CD4-positive, alpha-beta T cell treated with Interleukin-10 for 1 hour (primary cell): ENCODE measurements around the gene OGFRL1.
"Not testable (repeated sequence)": the region's sequence is repeated elsewhere in the genome, so short reads cannot be mapped to it uniquely, and the experiment has no call there.

Experiments used
- DNase-seq: peaks from one replicate; pipeline ENCODE4 v3.0.0-alpha.2; 2020

OGFRL1 gene

DNA sequence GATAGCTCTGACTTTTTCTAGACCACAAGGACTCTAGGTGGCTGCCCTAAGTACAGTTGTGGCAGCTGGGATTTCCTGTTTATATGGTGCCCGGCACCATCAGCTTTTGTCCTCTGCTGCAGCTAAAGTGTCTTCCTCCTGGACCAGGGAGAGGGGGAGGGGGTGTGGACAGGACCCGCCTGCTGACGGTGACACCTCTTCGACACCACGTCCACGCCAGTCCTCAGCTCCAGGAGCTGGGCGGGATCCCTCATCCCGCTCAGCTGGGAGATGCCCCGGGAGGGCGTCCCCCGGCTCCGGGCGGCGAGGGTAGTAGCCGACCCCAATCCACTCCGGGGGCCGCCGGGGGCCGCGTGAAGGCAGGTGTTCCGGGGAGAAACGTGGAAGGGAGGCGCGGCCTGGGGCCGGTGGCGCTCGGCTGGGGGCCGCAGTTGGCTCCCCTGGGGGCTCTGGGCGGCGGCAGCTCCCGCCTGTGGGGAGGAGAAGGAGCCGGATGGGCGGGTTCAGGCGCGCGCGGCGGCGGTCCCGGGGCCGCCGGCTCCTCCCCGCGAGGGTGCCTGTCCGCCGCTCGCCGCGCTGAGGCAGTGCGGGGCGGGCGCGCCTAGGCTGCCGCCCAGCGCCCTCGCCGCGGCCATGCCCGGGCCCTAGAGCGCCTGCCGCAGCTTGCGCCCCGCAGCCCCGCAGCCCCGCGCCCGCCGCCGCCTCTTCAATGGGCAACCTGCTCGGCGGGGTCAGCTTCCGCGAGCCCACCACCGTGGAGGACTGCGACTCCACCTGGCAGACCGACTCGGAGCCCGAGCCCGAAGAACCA lies at the start of gene OGFRL1:
TSS of gene OGFRL1 (plus strand) at position 584 of the 811 bp plus-strand sequence. CDS start at position 710, 126 bp downstream.
- DNase-seq, result peak; percentile 75

DNA sequence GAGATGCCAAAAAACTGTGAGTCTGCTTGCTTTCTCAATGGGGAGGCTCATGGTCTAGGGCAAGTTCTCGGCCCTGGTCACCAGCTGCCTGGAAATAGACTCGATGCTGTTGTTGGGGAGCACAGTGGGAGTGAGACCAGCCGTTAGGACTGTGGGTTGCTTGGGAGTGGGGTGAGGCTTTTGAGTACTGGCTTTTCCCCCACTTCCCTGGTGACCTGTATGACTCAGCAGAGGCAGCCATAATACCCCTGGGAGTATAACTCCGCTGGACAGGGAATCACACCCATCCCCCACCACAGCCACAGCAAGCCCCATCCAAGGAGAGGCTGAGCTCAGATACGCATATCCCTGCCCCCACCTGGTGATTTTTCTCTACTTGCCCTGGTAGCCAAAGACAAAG lies 48.9 kb upstream of the OGFRL1 start:
- no peak for DNase-seq

DNA sequence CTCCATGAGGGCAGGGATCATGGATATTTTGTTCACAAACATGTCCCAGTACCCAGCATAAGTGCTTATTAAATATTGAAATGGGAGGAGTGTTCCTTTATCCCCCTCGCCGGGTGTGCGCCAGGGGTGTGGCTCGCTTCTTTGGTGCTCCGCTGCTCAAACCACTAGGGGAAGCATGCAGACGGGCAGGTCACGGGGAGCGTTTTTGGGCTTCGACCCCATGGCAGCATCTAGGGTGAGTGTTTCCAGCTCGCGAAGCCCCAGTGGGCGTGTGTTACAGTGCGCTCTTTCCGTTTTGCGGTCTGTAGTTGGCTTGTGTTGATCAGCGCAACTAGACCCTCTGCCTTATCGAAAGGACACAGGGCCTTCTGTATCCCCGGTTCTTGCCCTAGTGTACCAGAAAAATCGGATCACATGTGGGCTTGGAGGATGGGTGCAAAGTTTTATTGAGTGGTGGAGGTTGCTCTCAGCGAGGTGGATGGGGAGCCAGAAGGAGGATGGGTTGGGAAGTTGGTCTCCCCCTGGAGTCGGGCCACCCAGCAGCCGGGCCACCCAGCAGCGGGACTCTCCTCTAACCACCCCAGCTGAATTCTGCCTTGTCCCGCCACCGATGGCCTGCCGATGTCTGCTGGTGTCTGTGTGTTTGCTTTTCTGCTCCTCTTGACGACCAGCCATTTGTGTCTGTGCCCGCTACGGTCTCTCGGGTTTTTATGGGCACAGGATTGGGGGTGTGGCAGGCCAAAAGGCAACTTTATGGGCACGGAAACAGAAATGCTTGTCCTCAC lies 43.2 kb upstream of the OGFRL1 start:
- DNase-seq, result no peak

DNA sequence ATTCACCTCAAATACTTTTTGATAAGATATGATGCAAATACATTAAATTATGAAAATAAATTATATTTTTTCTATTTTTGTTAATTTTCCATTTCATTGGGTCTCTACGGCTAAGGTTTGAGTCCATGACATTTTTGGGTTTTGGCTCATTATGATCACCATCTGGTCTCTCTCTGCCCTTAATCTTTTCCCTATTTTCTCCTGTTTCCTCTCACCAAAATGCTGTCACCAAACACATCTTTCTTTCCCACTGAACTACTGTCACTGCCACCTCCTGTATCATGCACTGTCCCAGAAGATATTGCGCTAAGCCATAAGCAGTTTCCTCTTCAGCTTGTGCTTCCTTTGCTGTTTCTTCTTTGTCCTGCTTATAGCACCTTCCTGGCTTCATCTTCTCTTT lies 42.0 kb upstream of the OGFRL1 start:
- DNase-seq, result no peak

DNA sequence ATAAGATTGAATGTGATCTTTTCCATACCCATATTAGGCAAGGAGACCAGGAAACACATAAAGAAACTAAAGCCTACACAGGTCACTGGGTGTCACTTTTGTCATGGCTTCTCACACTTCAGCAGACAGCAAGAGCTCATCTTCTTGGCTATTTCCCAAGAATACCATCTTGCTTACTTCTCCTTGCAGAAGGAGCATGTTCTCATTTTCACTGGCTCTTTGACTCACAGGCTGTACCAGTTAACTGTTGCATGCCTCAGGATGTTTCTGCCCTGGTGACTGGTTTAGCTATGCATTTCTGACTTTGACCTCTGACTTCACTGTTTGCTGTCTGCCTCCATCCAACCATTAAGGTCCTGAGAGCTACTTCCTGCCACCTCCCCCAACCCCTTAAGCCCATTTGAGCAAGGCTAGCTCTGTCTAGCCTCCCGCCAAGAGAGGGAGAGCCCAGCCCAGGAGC lies 40.3 kb upstream of the OGFRL1 start:
- DNase-seq, result peak; percentile 9

DNA sequence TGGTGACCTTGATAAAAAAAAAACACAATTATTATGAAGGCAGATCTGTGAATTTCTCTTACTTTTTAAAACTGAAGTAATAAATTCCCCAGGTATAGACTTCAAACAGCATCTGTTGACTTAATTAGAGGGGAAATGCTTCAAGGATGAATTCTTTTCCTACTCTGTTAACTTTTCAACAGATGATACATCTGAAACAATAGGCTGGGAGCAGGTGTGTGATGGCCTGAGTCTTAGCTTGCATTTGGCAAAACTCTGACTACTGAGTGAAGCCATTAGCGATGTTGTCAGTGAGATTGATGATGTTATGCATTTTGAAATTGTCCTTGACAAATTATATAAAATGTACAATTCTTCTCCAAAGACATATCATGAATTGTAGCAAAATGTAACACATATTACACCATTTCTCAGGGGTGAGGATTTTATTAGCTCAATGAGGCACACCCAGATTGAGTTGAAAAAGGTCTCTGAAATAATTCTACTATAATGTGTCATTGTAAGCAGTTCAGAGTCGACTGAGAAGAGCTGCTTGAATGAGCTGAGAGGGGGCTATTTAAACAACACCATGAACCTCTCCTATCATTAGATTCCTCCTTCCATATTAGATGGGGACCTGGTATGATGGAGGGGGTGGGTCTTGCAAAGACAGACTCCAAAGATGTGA lies 39.6 kb upstream of the OGFRL1 start:
- DNase-seq, result no peak

DNA sequence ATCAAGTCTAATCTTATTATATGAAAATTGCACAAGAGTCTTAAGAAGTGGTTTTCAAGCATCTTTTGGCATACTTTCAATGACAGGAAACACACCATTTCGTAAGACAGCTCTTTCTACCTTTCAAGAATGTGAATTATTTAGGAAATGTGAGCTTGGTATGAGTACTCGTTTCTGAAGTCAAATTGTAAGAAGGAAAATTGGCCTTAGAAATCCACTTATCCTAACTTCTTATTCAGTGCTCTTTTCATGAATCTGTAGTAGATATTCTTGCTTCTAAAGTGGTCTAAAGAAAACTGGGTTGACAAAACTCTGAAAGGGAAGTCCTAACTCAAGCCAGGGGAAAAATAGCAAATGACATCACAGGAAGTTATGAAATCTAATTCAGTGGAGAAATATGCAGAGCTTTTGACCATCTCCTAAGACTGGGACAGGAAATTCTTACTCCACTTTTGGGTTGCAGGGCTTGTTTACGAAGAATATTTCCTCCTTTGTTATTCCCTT lies 38.5 kb upstream of the OGFRL1 start:
- peak; percentile 6 for DNase-seq

DNA sequence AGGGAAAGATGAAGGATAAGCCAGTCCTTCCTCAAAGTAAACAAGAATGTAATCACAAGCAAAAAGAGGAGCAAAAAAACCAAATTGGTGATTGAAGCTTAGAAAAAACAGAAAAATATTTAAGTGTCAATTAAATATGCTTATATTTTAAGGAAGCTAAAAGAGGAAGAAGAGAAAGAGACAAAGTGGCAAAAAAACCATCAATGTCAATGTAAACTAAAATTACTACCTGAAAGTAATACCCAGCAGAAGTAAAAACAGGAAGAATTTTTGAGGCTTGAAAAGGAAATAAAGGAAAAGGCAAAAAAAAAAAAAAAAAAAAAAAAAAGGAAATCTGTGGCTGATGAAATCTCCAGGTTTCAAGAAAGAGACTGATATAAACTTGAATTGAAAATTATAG lies 36.2 kb upstream of the OGFRL1 start:
- DNase-seq, result no peak

DNA sequence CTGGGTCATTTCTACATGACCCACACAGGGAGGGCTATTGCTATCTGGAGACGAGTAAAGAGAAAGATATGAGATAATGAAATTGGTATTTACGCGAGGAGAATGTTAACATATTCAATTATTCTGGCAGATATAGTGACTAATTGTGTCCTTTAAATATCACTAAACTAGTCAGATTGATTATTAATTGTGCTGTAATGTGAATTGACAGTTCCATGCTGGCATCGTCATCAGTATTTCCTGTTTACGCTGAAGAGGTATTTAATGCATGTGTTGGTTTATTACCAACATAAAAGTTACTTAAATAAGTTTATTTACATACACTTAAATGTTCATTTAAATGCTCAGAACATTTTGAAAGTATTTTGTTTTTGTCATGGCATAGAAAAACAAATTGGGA lies 35.7 kb upstream of the OGFRL1 start:
- no peak for DNase-seq

DNA sequence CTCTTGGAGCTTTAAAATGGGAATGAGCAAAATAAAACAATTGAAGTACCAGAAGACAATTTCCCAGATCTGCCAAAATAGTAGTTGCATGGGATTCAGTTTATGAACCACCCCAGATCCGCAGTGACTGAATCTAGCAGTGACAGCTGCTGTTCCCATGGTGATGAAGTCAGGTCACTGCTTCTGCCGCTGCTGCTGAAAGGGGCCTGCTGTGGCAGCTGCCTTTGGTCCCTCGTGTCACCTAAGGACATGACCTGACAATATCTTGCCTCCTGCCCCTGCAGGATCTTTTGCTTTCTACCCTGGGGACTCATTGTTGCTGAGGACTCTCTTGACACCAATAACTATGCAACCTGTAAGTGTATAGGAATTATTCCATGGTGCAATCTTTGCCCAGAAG lies 34.3 kb upstream of the OGFRL1 start:
- no peak for DNase-seq

DNA sequence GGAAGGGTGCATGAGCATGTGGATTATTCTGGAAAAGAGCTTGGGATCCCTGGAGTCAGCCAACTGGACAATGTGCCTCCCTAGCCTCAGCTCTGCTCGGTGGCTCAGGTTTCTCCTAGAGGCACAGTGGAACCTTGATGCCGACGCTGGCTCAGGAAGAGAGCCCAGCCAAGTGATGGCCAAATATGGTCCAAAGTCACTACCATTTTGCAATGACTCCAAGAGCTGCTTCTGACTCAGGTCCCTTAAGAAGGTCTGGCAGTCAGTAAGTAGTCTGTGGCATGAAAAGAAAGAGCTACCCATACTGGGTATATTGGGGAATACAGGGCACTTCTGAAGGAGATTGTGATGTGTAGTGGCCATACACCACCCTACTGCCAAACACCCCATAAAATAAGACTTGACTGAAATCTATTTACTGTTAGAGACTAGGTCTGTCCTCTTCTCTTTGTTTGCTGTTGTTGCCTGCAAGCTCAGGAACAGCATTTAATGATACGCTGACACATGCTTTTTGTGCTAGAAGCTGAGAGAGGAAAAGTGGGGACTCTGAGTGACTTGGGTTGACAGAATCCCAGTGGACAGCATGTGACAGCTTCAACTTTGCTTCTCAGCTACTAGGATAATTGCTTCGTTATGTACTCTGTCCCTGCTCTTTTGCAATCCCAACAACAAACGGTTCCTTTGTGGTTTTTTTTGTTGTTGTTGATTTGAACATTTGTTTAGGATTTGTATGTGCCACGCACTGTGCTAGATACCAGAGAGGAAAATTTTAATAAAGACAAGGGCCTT lies 30.3 kb upstream of the OGFRL1 start:
- DNase-seq, result no peak

DNA sequence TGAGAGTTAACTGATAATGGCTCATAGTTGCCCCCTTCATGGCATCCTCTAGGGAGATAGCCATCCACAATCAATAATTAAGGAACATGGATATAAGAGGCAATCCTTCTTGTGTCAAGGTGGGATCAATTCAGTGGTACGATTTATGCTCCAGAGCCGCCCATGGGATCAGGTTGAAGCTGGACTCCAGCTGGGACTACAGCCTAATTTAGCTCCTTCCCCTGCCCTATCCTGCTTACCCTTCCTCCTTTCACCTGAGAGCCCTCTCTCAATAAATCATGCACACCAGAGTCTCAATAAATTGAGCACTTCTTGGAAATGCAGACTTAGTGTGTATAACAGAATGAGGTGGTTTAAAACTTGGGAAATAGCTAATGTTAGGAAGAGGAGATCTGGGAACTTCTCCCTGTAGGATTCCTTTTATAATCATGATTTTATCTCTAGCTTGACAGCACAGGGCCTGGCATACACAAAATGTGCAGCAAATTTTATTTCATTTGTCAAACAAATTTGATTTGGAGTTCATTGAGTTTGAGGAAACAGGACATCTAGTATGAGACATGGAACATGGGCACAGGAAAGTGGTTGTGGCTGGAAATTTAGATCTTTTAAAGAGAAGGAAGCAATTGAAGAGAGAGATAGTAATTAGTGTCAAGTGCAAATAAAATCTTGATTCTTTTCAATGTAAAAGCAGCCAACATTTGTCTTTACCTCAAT lies 28.6 kb upstream of the OGFRL1 start:
- no peak for DNase-seq

DNA sequence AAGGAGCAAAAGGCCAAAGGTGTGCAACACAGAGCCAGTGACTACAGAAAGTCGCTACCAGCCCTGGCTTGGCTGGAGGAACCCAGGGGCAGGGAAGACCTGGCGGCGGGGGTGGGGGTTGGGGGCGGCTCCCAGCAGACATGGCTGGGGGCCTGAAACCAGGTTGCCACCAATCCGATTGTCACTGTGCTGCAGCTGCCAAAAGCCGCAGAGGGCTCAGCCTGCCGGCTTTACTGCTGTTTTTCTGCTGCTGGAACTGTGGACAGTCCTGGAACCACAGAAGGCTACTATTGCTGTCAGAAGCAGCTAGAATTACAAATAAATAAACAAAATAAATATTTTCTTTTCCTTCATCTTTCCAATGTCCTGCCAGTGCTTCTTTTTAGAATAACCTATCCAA lies 25.7 kb upstream of the OGFRL1 start:
- no peak for DNase-seq

DNA sequence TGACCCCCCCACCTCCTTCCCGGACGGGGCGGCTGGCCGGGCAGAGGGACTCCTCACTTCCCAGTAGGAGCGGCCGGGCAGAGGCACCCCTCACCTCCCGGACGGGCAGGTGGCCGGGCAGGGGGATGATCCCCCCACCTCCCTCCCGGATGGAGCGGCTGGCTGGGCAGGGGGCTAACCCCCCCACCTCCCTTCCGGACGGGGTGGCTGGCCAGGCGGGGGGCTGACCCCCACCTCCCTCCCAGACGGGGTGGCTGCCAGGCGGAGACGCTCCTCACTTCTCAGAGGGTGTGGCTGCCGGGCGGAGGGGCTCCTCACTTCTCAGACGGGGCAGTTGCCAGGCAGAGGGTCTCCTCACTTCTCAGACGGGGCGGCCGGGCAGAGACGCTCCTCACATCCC lies 22.2 kb upstream of the OGFRL1 start:
- DNase-seq, result not testable (repeated sequence)

DNA sequence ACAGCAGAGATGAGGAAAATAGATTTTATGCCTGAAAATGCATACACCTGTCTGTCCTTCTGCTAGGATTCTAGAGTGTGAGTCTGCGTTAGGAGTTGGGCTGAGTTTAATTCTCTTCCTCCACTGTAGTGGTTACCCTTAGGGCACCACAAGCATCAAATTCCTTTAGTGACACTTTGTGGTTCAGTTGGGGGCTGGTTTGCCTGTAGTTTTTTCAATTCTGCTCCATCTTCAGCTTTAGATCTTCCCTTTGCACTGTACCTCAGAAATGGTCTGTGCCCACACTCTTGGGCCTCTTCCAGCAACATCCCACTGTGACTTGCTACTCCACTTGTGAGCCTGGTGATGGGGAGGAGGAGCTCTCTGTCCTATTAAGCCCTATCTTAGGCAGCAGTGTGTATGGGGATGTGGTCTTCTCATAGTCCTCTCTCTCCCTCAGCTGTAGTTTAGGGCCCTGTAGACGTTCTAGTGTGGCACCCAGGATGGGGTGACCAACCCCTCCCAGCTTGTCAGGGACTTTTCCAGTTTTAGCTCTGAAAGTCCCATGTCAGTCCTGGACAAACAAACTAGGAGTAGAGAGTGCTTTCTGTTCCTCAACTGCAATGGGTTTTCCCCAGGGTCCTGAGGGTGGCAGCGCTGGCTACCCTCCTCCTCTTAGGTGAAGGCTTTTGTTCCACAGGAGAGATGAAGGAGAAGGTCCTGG lies 19.7 kb upstream of the OGFRL1 start:
- DNase-seq, result no peak

DNA sequence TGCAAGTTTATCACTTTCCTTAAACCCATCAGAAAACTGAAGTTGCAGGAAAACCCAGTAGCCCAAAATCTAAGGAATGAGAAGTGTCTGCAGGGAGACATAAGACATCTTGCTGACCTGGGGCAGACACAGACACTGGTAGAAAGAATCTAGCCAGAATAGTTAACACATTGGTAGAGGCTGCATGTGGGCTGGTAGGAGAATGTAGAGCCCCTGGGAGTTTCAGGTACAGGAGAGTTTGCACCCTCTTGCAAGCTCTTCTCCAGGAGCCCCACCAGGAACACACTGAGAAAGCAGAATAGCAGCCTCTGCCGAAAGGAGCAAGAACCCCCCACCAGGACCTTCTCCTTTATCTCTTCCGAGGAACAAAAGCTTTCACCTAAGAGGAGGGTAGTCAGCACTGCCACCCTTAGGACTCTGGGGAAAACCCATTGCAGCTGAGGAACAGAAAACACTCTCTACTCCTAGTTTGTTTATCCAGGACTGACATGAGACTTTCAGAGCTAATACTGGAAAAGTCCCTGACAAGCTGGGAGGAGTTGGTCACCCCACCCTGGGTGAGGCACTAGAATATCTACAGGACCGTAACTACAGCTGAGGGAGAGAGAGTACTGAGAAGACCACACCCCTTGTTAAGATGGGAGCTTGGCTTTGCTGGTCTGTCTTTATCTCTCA lies 10.5 kb upstream of the OGFRL1 start:
- no peak for DNase-seq

DNA sequence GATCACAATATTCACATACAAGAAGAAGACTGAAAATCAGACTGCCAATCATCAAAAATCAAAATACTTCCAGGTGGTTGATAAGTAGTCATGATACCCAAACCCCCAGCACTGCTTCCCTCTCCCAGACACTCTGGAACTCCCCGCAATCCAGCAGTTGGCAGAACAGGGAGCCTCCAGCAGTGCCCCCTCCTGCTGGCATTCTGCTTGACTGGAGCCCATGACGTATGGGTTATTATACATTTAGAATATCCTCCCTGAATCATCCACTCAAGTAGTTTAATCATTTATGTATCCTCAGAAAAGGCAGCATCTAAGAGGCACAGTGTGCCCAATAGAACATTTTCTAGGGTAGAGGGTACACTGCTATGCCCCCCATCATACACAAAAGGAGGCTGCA lies 9.3 kb upstream of the OGFRL1 start:
- no peak for DNase-seq

DNA sequence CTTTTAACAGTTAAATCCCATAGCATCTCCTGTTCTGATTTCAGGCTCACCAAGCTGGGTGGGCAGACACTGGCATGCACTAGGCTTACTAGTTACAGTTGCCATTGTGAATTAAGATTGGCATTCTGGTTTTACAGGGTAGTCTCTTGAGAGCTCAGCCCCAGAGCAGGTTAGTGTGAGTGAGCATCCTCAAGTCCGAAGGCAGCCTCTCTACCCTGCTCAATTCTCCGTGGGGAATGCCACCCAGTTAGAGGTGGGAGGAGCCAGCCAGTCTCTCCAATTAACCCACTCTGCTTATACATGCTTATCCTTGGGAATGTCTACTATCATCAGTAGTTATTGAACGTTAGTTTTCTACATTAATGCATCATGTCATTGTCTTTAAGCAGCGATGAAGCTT lies 8.9 kb upstream of the OGFRL1 start:
- no peak for DNase-seq

DNA sequence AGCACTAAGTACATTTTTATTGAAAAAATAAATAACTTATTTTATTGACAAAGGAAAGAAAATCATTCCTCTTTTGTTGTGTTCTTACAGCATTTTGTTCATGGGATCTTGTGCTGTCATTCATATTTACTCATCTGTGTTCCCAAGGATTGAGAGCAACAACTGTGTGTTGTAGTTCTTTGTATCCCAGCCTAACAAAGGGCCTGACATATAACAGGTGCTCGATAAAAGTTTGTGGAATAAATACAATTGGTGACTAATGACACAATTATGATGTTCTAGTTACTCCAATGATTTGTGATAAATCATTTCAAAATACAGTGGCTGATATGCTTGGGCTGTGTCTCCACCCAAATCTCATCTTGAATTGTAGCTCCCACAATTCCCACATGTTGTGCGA lies 7.9 kb upstream of the OGFRL1 start:
- no peak for DNase-seq

DNA sequence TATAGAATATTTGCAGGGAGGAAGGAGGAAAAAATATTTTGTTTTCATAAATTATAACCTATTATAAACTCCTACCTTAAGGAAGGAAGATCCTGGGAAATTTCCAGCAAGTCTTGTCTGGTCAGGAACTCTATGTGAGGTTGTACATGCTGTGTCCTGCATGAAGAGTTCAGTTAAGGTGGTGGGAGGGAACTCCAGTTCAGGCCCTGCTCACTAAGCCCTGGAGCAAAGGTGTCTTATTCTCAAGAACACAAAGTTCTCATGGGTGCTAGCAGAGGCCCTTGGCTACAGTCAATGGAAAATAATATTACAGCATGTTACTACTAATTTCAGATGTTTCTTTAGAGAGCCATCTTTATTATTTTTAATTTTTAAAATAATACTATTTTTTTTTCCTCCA lies 3.8 kb upstream of the OGFRL1 start:
- DNase-seq, result no peak

DNA sequence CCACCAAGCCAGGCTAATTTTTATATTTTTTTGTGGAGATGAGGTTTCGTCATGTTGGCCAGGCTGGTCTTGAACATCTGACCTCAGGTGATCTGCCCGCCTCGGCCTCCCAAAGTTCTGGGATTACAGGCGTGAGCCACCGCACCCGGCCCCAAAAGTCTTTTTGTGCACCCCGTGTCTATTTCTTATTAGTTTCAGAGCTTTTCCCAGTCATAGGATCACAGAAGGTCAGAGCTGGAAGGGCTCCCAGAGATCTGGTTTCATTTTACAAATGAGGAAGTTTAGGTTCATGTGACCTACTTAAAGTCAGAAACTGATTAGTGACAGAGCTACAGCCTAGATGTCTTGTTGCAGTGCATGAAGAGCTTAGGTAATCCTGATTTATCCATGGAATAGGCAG lies 1.6 kb upstream of the OGFRL1 start:
- DNase-seq, result no peak
